Measurements from ENCODE around the gene PTPN13.

DNA sequence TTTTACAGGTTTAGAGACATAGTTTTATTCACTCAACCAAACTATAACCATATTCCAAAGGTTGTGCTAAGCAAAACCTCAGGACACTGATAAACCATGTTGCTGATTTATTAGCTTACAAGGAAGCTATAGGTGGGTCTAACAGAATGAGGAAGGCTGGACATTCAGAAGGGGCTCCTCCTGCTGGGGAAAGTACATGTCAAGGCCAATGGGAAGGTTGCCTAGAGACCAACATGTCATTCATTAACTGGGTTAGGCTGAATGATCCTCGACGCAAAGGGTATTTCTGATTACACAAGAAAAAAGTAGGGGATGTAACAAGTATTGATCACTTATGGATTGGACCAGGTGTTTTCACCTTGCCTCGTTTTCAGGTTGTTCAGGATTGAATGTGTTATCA, 224.7 kb downstream of the PTPN13 start:
- TF ChIP-seq, protein P1, sequence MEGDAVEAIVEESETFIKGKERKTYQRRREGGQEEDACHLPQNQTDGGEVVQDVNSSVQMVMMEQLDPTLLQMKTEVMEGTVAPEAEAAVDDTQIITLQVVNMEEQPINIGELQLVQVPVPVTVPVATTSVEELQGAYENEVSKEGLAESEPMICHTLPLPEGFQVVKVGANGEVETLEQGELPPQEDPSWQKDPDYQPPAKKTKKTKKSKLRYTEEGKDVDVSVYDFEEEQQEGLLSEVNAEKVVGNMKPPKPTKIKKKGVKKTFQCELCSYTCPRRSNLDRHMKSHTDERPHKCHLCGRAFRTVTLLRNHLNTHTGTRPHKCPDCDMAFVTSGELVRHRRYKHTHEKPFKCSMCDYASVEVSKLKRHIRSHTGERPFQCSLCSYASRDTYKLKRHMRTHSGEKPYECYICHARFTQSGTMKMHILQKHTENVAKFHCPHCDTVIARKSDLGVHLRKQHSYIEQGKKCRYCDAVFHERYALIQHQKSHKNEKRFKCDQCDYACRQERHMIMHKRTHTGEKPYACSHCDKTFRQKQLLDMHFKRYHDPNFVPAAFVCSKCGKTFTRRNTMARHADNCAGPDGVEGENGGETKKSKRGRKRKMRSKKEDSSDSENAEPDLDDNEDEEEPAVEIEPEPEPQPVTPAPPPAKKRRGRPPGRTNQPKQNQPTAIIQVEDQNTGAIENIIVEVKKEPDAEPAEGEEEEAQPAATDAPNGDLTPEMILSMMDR (conservative IDR thresholded peaks at IDR 0.05; ENCODE audit: low read length): no peak
- TF ChIP-seq EZH2phosphoT487 (IDR thresholded peaks at IDR 0.05; ENCODE audit: borderline replicate concordance): no peak

Measured in Loucy (cell line).